Activated T-cell treated with anti-CD3 and anti-CD28 coated beads, Interleukin-2, amount 50 U/mL, for 24 hours (primary cell): Measurements from ENCODE around the gene PRKACA.
"Not testable (repeated sequence)": the region's sequence is repeated elsewhere in the genome, so short reads cannot be mapped to it uniquely, and the experiment has no call there.

Experiments
- DNase-seq: peaks from one replicate; pipeline ENCODE4 v3.0.0-alpha.2; 2020
- H3K27ac Mint-ChIP-seq: 2 replicates; pipeline ENCODE4 v1.8.0; 2020; ENCODE audit warnings: mild to moderate bottlenecking, mixed read lengths
- H3K27me3 Mint-ChIP-seq: 2 replicates; pipeline ENCODE4 v1.8.0; 2020; ENCODE audit warnings: mixed read lengths
- H3K36me3 Mint-ChIP-seq: 2 replicates; pipeline ENCODE4 v1.8.0; 2020; ENCODE audit warnings: low read depth, mixed read lengths
- H3K4me1 Mint-ChIP-seq: 2 replicates; pipeline ENCODE4 v1.8.0; 2020; ENCODE audit warnings: low read depth, mixed read lengths
- H3K4me3 Mint-ChIP-seq: 2 replicates; pipeline ENCODE4 v1.8.0; 2020; ENCODE audit warnings: mild to moderate bottlenecking, moderate library complexity, mixed read lengths
- H3K9me3 Mint-ChIP-seq: 2 replicates; pipeline ENCODE4 v1.8.0; 2020; ENCODE audit warnings: mixed read lengths

Gene PRKACA

DNA sequence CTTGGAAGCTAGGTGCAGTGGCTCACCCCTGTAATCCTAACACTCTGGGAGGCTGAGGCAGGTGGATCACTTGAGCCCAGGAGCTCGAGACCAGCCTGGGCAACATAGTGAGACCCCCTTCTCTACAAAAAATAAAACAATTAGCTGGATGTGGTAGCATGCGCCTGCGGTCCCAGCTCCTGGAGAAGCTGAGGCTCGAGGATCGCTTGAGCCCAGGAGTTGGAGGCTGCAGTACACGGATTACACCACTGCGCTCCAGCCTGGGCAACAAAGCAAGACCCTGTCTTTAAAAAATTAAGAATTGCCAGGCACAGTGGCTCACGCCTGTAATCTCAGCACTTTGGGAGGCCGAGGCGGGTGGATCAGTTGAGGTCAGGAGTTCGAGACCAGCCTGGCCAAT, 66.6 kb downstream of the PRKACA start:
- DNase-seq, H3K27ac Mint-ChIP-seq, H3K9me3 Mint-ChIP-seq, H3K27me3 Mint-ChIP-seq, H3K4me3 Mint-ChIP-seq: not testable (repeated sequence)
- Mint-ChIP-seq H3K36me3 (peaks cover 70% of the 10 kb centered on the region), H3K4me1 (peaks cover 11% of the 10 kb centered on the region)

DNA sequence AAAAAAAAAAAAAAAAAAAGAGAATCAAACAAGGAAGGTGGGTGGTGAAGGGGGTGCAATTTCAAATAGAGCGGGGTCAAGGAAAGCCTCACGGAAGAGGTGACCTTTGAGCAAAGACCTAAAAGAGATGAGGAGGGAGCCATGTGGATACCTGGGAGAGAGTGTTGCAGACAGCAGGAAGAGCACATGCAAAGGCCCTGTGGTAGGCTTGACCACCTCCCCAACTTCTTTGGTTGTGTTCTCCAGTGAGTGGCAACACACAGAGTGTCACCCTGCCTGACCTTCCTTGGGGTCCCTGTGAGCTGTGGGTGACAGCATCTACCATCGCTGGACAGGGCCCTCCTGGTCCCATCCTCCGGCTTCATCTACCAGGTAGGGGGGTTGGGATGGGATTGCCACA, 67.0 kb downstream of the PRKACA start:
- Mint-ChIP-seq H3K36me3 (peaks cover 74% of the 10 kb centered on the region), H3K9me3 (no peaks in the 10 kb centered on the region), H3K27me3 (no peaks in the 10 kb centered on the region), H3K4me1 (peaks cover 12% of the 10 kb centered on the region), H3K27ac (no peak overlapping the region), H3K4me3 (no peak overlapping the region)
- no peak for DNase-seq

DNA sequence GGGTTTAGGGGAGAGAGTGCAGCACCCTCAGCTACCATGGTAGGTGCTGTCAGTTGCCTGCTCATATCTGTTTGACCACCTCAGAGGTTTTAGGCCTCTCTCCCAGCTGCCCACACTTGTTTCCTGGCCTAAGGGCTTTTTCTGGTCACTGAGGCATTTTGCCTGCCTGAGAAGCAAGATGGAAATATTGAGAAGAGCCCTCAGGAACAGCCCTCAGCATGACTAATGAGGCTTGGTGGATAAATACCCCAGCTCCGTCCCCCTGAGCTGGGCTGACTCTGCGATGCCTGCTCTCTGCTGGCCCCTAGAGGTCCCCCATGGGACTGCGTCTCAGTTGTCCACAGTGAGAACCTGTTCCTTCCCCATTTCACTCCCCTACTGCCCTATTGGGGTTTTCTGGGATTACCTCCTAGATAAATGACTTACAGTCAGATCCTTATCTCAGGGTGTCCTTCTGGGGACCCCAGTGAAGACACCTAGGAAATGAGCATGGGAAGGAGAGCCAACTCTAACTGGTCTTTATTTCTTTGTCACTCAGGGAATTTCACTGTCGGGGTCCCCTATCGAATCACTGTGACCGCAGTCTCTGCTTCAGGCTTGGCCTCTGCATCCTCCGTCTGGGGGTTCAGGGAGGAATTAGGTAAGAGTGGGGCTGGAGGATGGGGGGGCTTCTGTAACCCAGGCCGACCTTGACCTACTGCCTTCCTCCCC, 69.0 kb downstream of the PRKACA start:
- H3K4me3 Mint-ChIP-seq: no peak overlapping the region
- peak; percentile 87 for DNase-seq
- H3K9me3 Mint-ChIP-seq: no peaks in the 10 kb centered on the region
- H3K36me3 Mint-ChIP-seq: peaks cover 89% of the 10 kb centered on the region
- H3K4me1 Mint-ChIP-seq: peaks cover 12% of the 10 kb centered on the region
- H3K27ac Mint-ChIP-seq: peak overlapping the region; percentile 52
- H3K27me3 Mint-ChIP-seq: no peaks in the 10 kb centered on the region

DNA sequence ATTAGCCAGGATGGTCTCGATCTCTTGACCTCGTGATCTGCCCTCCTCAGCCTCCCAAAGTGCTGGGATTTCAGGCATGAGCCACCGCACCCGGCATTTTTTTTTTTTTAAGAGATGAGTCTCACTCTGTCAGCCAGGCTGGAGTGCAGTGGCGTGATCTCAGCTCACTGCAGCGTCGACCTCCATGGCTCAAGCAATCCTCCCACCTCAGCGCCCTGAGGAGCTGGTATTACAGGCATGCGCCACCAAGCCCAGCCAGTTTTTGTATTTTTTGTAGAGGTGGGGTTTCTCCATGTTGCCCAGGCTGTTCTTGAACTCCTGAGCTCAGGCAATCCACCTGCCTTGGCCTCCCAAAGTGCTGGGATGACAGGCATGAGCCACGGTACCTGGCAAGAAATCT, 69.7 kb downstream of the PRKACA start:
- not testable (repeated sequence) for H3K9me3 Mint-ChIP-seq, H3K27me3 Mint-ChIP-seq, H3K27ac Mint-ChIP-seq, DNase-seq, H3K4me3 Mint-ChIP-seq
- Mint-ChIP-seq H3K36me3 (peaks cover 87% of the 10 kb centered on the region), H3K4me1 (peaks cover 12% of the 10 kb centered on the region)

DNA sequence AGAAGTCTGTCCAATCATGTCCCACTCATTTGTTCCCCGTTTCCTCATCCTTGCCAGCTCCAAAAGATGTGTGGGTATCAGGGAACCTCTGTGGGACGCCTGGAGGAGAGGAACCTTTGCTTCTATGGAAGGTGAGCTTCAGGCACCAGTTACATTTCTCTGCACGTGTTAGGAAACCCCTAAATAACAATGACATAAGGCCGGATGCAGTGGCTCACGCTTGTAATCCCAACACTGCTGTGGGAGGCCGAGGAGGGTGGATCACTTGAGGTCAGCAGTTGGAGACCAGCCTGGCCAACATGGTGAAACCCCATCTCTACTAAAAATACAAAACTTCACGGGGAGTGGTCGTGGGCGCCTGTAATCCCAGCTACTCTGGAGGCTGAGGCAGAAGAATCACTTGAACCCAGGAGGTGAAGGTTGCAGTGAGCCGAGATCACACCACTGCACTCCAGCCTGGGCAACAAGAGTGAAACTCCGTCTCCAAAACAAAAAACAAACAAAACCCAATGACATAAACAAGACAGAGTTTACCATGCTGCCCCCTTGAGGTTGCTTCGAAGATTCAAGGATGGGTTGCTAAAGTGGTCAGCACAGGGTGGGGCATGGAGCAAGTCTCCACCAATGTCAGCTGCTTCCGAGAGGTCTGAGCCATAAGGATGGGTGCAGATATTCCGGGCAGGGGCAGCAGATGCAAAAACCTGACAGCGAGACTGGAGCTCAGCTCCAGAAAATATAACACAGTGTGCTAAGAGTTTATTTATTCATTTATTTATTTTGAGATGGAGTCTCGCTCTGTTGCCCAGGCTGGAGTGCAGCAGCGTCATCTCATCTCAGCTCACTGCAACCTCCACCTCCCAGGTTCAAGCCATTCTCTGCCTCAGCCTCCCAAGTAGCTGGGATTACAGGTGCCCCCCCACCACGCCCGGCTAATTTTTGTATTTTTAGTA, 74.6 kb downstream of the PRKACA start:
- DNase-seq: not testable (repeated sequence)
- peaks cover 83% of the 10 kb centered on the region for H3K36me3 Mint-ChIP-seq

More for the DNA sequence above, 74.6 kb downstream of the PRKACA start:
- not testable (repeated sequence) for H3K27me3 Mint-ChIP-seq, H3K9me3 Mint-ChIP-seq, H3K4me3 Mint-ChIP-seq
- Mint-ChIP-seq H3K27ac (peak overlapping the region; percentile 77), H3K4me1 (peaks cover 11% of the 10 kb centered on the region)
